ENCODE data around the gene PGLYRP2. TPM values are rescaled to one million over a fixed set of nuclear protein-coding genes. Genes with fewer than 3 reads are reported as not detected.

PGLYRP2 gene
- total RNA-seq, 4 donors from 2014 or later, result not detected

- peaks cover 13 to 30% (median 23%) of the 10 kb centered on the region in 4 donors for H3K4me1 ChIP-seq
- DNase-seq (ENCODE audit: extremely low spot score), result no peak
Observed at GRCh38 chr19:15442142-15442920, 37.0 kb downstream of the PGLYRP2 start.

GRCh38 chr19:15441317-15441716 lies 38.0 kb downstream of the PGLYRP2 start:
- TF ChIP-seq EP300 (IDR thresholded peaks at IDR 0.05), result no peak
- TF ChIP-seq POLR2A (IDR thresholded peaks at IDR 0.05; ENCODE audit: low read depth), result no peak
- TF ChIP-seq CTCF (IDR thresholded peaks at IDR 0.05), result no peak
- TF ChIP-seq POLR2AphosphoS5 (IDR thresholded peaks at IDR 0.05), result no peak
- Histone ChIP-seq H3K9me3 (no peaks in the 10 kb centered on the region), H3K36me3 (peaks cover 0 to 38% (median 31%) of the 10 kb centered on the region in 4 donors), H3K27ac (replicated peaks in 1 of 4) (no peak overlapping the region), H3K4me3 (no peak overlapping the region), H3K27me3 (no peaks in the 10 kb centered on the region), H3K4me1 (peaks cover 23 to 40% (median 28%) of the 10 kb centered on the region in 4 donors)
- WGBS, result 83% methylated on average over 3 of the region's 3 CpGs
- intact Hi-C loops (cut with DNase I), result no loop called here
- DNase-seq (ENCODE audit: extremely low spot score), result no peak

More at GRCh38 chr19:15442142-15442920, 37.0 kb downstream of the PGLYRP2 start:
- no peak for TF ChIP-seq POLR2A (IDR thresholded peaks at IDR 0.05; ENCODE audit: low read depth)
- Histone ChIP-seq H3K9me3 (no peaks in the 10 kb centered on the region), H3K4me3 (no peak overlapping the region), H3K36me3 (peaks cover 0 to 43% (median 30%) of the 10 kb centered on the region in 4 donors), H3K27me3 (no peaks in the 10 kb centered on the region), H3K27ac (replicated peaks in 1 of 4) (no peak overlapping the region)
- intact Hi-C loops (cut with DNase I), result no loop called here
- WGBS, result 82% methylated on average over 10 of the region's 13 CpGs

GRCh38 chr19:15439821-15440641 lies 39.3 kb downstream of the PGLYRP2 start:
- TF ChIP-seq EP300 (IDR thresholded peaks at IDR 0.05) (no peak), POLR2A (IDR thresholded peaks at IDR 0.05; ENCODE audit: low read depth) (no peak), CTCF (IDR thresholded peaks at IDR 0.05) (no peak), POLR2AphosphoS5 (IDR thresholded peaks at IDR 0.05) (no peak)
- intact Hi-C loops (cut with DNase I), result no loop called here
- H3K9me3 ChIP-seq, result no peaks in the 10 kb centered on the region
- no peak overlapping the region for H3K27ac ChIP-seq (replicated peaks in 1 of 4)
- 88% methylated on average over 21 of the region's 38 CpGs for WGBS
- peaks cover 0 to 27% (median 26%) of the 10 kb centered on the region in 4 donors for H3K36me3 ChIP-seq
- no peak for DNase-seq (ENCODE audit: extremely low spot score)
- H3K27me3 ChIP-seq, result no peaks in the 10 kb centered on the region
- H3K4me1 ChIP-seq, result peaks cover 20 to 36% (median 27%) of the 10 kb centered on the region in 4 donors
- no peak overlapping the region for H3K4me3 ChIP-seq

- intact Hi-C loops (cut with DNase I), result no loop called here
- peaks cover 0 to 26% (median 20%) of the 10 kb centered on the region in 4 donors for H3K36me3 ChIP-seq
- no peaks in the 10 kb centered on the region for H3K9me3 ChIP-seq
- H3K27ac ChIP-seq (replicated peaks in 1 of 4), result peak overlapping the region in 3 of 4 donors; percentile 72 to 78 (median 77)
- peaks cover 15 to 31% (median 27%) of the 10 kb centered on the region in 4 donors for H3K4me1 ChIP-seq
- TF ChIP-seq POLR2A (IDR thresholded peaks at IDR 0.05; ENCODE audit: low read depth) (no peak), POLR2AphosphoS5 (IDR thresholded peaks at IDR 0.05) (no peak), CTCF (IDR thresholded peaks at IDR 0.05) (no peak), EP300 (IDR thresholded peaks at IDR 0.05) (no peak)
- H3K27me3 ChIP-seq, result no peaks in the 10 kb centered on the region
- no peak overlapping the region for H3K4me3 ChIP-seq
- no peak for DNase-seq (ENCODE audit: extremely low spot score)
- WGBS, result 82% methylated on average over 19 of the region's 25 CpGs
Observed at GRCh38 chr19:15439078-15439799, 40.1 kb downstream of the PGLYRP2 start.

Data from esophagus muscularis mucosa (tissue), 4 donors.